GM20431 (cell line): Measurements from ENCODE around the gene DTNA.
"Not testable (repeated sequence)": the region's sequence is repeated elsewhere in the genome, so short reads cannot be mapped to it uniquely, and the experiment has no call there.

ENCODE experiments used
- in situ Hi-C: fragments of 300-500 bp; cut with MseI, MboI; formaldehyde crosslinking; loops from one replicate; pipeline ENCODE4 v1.15.0; 2020; ENCODE audit warnings: low sequenced_read_pairs; ENCODE audit not compliant: unreplicated experiment

DTNA gene

DNA sequence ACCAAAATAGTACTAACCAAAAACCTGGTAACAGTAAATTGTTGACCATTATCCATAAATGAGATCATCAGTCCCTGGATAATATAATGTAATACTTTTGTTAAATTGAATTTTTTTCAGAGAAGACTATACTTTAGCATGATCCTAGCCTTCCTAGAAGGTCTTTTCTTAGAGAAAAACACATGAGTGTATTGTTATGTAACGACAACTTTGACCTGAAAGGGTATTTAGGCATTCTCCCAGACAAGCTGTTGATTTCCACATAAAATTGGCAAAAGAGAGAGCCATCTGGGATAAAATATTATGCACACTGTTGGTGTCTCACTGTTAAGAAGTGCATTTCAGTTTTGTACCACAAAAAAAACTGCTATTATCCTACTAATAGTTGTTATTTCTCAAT lies 211.1 kb downstream of the DTNA start:
- in situ Hi-C loops: no loop called here

- in situ Hi-C loops: no loop called here
These were observed 211.8 kb downstream of the DTNA start for GRCh38 chr18:34921811-34922385.

DNA sequence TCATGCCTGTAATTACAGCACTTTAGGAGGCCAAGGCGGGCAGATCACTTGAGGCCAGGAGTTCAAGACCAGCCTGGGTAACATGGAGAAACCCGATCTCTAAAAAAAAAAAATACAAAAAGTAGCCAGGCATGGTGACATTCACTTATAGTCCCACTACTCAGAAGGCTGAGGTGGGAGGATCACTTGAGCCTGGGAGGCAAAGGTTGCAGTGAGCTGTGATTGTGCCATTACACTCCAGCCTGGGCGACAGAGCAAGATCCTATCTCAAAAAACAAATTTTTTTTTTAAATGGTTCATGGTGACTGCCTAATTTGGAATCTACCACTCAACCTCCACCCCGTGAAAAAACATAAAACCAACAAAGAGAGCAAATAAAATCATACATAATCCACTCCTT lies 212.5 kb downstream of the DTNA start:
- in situ Hi-C loops: not testable (repeated sequence)

DNA sequence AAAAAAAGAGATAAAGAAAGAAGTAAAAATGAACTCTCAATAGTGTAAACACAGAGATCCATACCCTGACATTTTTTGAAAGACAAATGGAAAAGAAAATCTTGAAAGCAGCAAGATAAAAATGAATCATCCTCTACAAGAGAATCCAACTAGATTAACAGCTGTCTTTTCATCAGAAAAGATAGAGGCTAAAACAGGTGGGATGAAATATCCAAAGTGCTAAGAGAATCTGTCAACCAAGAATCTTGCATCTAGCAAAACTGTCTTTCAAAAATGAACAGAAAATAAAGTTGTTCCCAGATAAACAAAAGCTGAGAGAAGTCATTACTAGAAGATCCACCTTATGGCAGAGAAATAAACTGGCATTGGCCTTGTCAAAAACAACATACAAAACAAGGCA lies 213.8 kb downstream of the DTNA start:
- in situ Hi-C loops: no loop called here

DNA sequence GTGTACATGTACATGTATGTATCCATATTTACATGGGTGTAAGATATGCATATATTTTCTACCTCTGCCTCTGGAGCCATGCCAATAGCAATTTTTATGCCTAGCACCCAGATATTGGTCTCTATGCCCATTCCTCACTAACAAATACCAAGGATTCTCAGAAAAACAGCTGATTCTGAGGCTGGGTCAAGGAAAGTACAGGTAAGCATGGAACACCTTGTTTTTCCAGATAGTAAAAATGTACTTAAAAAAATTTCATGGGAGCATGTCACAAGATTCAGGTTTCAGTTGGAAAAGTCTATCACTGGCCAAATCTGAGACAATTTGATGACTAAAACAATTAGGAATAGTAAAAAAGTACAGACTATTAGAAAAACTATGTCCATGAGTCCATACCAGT lies 216.6 kb downstream of the DTNA start:
- in situ Hi-C loops: no loop called here

GRCh38 chr18:34928088-34928753 lies 218.1 kb downstream of the DTNA start:
- in situ Hi-C loops: no loop called here

DNA sequence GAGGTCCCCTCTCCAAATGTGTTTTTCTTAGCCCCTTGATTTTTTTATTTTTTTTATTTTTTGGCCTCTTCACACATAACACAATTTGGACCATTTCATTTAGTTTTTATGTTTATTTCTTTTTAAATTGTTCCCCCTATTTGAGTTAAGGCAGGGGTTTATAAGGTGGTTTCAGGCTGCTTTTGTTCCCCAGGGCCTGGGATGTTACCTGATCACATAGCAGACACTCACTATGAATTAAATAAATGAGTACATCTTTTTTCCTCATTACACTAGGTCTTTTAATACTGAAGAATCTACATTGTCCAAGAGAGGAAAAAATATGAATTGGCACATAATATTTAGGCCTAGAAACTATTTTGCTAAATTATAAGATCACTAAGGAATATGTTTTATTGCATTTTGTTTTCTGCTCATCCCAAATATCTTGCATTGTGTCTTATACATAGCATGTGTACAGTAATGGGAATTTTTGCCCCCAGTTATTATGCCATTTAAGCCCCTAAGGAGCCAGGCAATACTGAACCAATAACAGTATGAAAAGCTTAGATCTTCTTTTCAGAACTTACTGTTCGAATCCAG lies 218.7 kb downstream of the DTNA start:
- in situ Hi-C loops: no loop called here

GRCh38 chr18:34929336-34929780 lies 219.3 kb downstream of the DTNA start:
- in situ Hi-C loops: no loop called here

DNA sequence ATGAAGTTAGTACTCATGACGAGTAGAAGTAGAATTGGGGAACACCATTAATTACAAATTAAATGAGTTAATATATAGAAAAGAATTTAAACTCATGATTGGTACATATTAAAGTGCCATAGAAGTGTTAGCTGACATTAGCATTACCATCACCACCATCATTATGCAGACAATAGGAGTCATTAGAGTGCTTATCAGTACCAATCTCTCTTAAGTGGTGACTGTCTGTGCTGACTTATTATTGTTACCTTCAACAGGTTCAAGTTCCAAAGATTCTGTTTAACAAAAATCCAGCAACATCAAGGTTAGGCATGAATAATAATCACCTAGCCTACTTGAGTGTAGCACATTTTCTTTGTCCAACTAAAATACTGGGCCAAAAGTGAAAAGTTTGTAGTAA lies 222.3 kb downstream of the DTNA start:
- in situ Hi-C loops: no loop called here

- in situ Hi-C loops: no loop called here
These were observed 222.8 kb downstream of the DTNA start for GRCh38 chr18:34932792-34933466.

DNA sequence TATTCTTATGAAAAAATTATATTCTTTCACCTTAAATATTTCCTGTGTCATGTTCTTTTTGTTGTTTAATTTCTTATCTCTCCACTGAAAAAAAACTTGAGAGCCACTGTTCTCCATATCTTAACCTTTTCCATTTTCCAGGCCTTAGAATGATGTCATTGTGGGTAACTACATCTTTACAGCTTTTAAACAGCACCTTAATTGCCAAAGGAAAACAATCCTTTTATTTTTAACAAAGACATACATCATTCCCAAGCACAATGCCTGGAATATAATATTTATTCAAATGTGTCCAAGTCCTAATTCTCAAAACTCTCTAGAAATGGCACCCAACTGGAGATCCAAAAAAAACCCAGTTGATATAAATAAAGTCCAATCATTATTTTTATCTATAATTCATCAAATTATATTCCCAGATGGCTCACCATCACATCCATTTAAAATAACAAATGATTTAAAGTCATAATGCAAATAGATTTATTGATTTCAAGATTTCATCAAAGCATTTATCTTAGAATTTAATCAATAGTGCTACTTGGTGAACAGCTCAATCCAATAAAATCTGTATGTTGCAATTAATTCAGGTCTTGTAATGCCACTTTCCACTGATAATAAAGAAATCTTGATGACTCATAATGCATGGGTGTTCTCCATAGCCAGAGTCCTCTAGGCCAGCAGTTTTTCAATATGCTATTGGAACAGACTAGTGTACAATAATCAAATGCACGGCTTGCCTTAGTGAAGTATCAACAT lies 224.0 kb downstream of the DTNA start:
- in situ Hi-C loops: no loop called here

DNA sequence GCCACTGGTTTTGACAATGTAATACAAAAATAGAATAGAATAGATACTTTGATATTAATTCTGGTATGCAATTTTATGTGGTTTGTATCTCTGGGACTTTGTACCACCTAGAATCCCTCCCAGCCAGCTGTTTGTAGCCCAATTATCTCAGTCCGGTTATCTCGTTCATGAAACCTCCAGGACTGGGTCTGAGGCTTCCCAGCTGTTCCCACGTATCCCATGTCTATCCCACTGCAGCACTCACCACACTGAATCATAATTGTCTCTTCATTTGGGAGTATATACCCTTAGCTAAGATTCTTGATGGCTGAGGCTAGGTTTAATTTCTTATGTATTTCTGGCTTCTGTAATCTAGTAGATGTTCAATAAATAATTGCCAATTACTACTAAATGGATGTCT lies 226.7 kb downstream of the DTNA start:
- in situ Hi-C loops: no loop called here

DNA sequence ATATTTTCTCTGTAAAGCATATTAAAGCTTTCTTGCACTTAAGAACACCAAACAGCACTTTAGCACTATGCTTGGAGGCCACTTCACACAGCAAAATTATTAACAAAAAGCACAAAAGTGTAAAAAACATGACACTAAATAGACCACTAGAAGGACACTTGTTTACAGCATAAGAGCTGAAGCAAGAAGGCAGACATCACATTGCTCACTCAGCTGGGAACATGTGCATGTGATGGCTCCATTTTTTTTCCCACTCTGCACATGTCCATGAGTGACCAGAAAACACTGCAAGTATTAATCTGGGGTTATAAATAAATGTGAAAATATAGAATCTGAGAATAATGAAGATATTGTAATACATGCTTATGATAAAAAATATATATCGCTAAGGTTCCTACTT lies 228.0 kb downstream of the DTNA start:
- in situ Hi-C loops: no loop called here
